IMR-90 (cell line): Measurements from ENCODE around the gene AMTN. TPM values are rescaled to one million over a fixed set of nuclear protein-coding genes. Genes with fewer than 3 reads are reported as not detected.

ENCODE experiments used
- ATAC-seq: fragments of 200-7000 bp; cut with Tn5 transposase; 2 replicates; pipeline ENCODE4 v1.9.1; 2020; ENCODE audit warnings: low read depth, mild to moderate bottlenecking, moderate library complexity
- BruUV-seq: library from RNA; stranded (reverse); fragments of 400-500 nt; replicated peaks from 2 replicates; lab custom pipeline; 2021; lab: Mats Ljungman, UMichigan
- CTCF ChIA-PET: fragments of 300-600 bp; formaldehyde crosslinking; extraction: SDS; loops from one replicate; lab custom pipeline; 2021; ENCODE audit warnings: antibody characterized with exemption; lab: Yijun Ruan, JAX
- POLR2A ChIA-PET: fragments of 300-600 bp; sonication (Branson Sonifier 250); formaldehyde crosslinking; loops from one replicate; lab custom pipeline; 2022; ENCODE audit warnings: antibody characterized with exemption; ENCODE audit not compliant: unreplicated experiment; lab: Charles Lee
- DNase-seq: peaks from one replicate; pipeline ENCODE4 v3.0.0; 2013
- H2AFZ ChIP-seq: replicated peaks from 2 replicates; pipeline ENCODE3; 2013; ENCODE audit warnings: low read length, mild to moderate bottlenecking; ENCODE audit not compliant: poor library complexity
- H2AK5ac ChIP-seq: 2 replicates; pipeline ENCODE4 v1.6.1; 2013; ENCODE audit warnings: low read depth, low read length, inconsistent platforms
- H2AK9ac ChIP-seq: replicated peaks from 2 replicates; pipeline ENCODE3; 2013; ENCODE audit warnings: mild to moderate bottlenecking, low read depth, low read length, moderate library complexity; ENCODE audit not compliant: poor library complexity
- H2BK120ac ChIP-seq: 2 replicates; pipeline ENCODE4 v1.6.1; 2013; ENCODE audit warnings: low read depth, low read length, inconsistent platforms
- H2BK15ac ChIP-seq: 3 replicates; pipeline ENCODE4 v1.6.1; 2013; ENCODE audit warnings: low read depth, low read length, inconsistent platforms
- H2BK20ac ChIP-seq: 2 replicates; pipeline ENCODE4 v1.6.1; 2013; ENCODE audit warnings: low read depth, mild to moderate bottlenecking, inconsistent platforms, low read length, moderate library complexity
- H2BK5ac ChIP-seq: 2 replicates; pipeline ENCODE4 v1.6.1; 2013; ENCODE audit warnings: mild to moderate bottlenecking, low read depth, low read length, inconsistent platforms; ENCODE audit not compliant: poor library complexity, severe bottlenecking
- H3K14ac ChIP-seq: replicated peaks from 2 replicates; pipeline ENCODE4 v1.6.1; 2013; ENCODE audit warnings: low read depth, low read length, inconsistent platforms
- H3K18ac ChIP-seq: 2 replicates; pipeline ENCODE4 v1.6.1; 2013; ENCODE audit warnings: low read depth, low read length, control low read depth
- H3K23ac ChIP-seq: 2 replicates; pipeline ENCODE4 v1.6.1; 2013; ENCODE audit warnings: low read depth, low read length, inconsistent platforms
- H3K27ac ChIP-seq: 2 replicates; pipeline ENCODE4 v1.5.1; 2013; ENCODE audit warnings: mild to moderate bottlenecking, control low read depth, low read length; ENCODE audit not compliant: insufficient read depth
- H3K27me3 ChIP-seq: 2 replicates; pipeline ENCODE4 v1.6.1; 2013; ENCODE audit warnings: low read length; ENCODE audit not compliant: control insufficient read depth, insufficient read depth
- H3K36me3 ChIP-seq: 2 replicates; pipeline ENCODE4 v1.6.1; 2013; ENCODE audit warnings: low read length, mixed read lengths; ENCODE audit not compliant: control insufficient read depth, insufficient read depth
- H3K4ac ChIP-seq: 2 replicates; pipeline ENCODE4 v1.6.1; 2013; ENCODE audit warnings: low read depth, low read length, inconsistent platforms
- H3K4me1 ChIP-seq: 2 replicates; pipeline ENCODE4 v1.6.1; 2013; ENCODE audit warnings: low read length, mixed read lengths; ENCODE audit not compliant: control insufficient read depth, insufficient read depth
- H3K4me2 ChIP-seq: 2 replicates; pipeline ENCODE4 v1.6.1; 2013; ENCODE audit warnings: low read depth, mild to moderate bottlenecking, control low read depth, low read length, moderate library complexity
- H3K4me3 ChIP-seq: 2 replicates; pipeline ENCODE4 v1.5.1; 2013; ENCODE audit warnings: low read depth, mild to moderate bottlenecking, control low read depth, low read length, moderate library complexity; ENCODE audit not compliant: insufficient read depth
- H3K56ac ChIP-seq: 2 replicates; pipeline ENCODE4 v1.6.1; 2013; ENCODE audit warnings: low read length, inconsistent platforms; ENCODE audit not compliant: insufficient read depth; ENCODE audit errors: extremely low read depth
- H3K79me1 ChIP-seq, 2 experiments: 2 replicates each; pipeline ENCODE4 v1.6.1; 2013; ENCODE audit warnings: low read length in 2 of 2, inconsistent platforms in 1 of 2, low read depth in 1 of 2
- H3K9ac ChIP-seq: 2 replicates; pipeline ENCODE4 v1.6.1; 2013; ENCODE audit warnings: low read depth, low read length, control low read depth
- H3K9me1 ChIP-seq: 2 replicates; pipeline ENCODE4 v1.6.1; 2013; ENCODE audit warnings: low read length, inconsistent platforms; ENCODE audit not compliant: insufficient read depth
- H3K9me3 ChIP-seq: 2 replicates; pipeline ENCODE4 v1.6.1; 2013; ENCODE audit warnings: low read length; ENCODE audit not compliant: control insufficient read depth, insufficient read depth
- H4K20me1 ChIP-seq: 2 replicates; pipeline ENCODE4 v1.6.1; 2013; ENCODE audit warnings: low read length, inconsistent platforms; ENCODE audit not compliant: insufficient read depth
- H4K5ac ChIP-seq: 2 replicates; pipeline ENCODE4 v1.6.1; 2013; ENCODE audit warnings: mild to moderate bottlenecking, low read depth, low read length, control low read depth
- H4K8ac ChIP-seq, 2 experiments: 2 replicates each; pipeline ENCODE4 v1.6.1; 2013; ENCODE audit warnings: low read depth in 2 of 2, low read length in 2 of 2, control low read depth in 1 of 2, inconsistent platforms in 1 of 2
- H4K91ac ChIP-seq: 2 replicates; pipeline ENCODE4 v1.6.1; 2013; ENCODE audit warnings: low read depth, low read length, inconsistent platforms; ENCODE audit not compliant: insufficient read depth
- BHLHE40 ChIP-seq: fragments of 150-350 bp; IDR thresholded peaks from 2 replicates; pipeline ENCODE4 v1.6.1; 2016; ENCODE audit warnings: mild to moderate bottlenecking, low read depth, low read length
- CEBPB ChIP-seq: IDR thresholded peaks from 2 replicates; pipeline ENCODE4 v1.6.1; 2012; ENCODE audit warnings: low read depth, low read length, improper control_type of control experiment
- CHD1 ChIP-seq: IDR thresholded peaks from 2 replicates; pipeline ENCODE4 v1.6.1; 2012; ENCODE audit warnings: low read depth, low read length, improper control_type of control experiment
- CTCF ChIP-seq: conservative IDR thresholded peaks from 2 replicates; pipeline ENCODE4 v1.5.1; 2012; ENCODE audit warnings: mild to moderate bottlenecking, low read depth, low read length, improper control_type of control experiment
- ELK1 ChIP-seq: fragments of 150-350 bp; IDR thresholded peaks from 2 replicates; pipeline ENCODE4 v1.6.1; 2016; ENCODE audit warnings: low read depth, mild to moderate bottlenecking, low read length, moderate library complexity, borderline replicate concordance
- FOS ChIP-seq: fragments of 150-350 bp; IDR thresholded peaks from 2 replicates; pipeline ENCODE4 v1.6.1; 2016; ENCODE audit warnings: low read depth, low read length
- MAFK ChIP-seq: IDR thresholded peaks from 2 replicates; pipeline ENCODE4 v1.6.1; 2012; ENCODE audit warnings: low read depth, low read length, improper control_type of control experiment
- MAZ ChIP-seq: IDR thresholded peaks from 2 replicates; pipeline ENCODE4 v1.6.1; 2012; ENCODE audit warnings: low read depth, mild to moderate bottlenecking, low read length, improper control_type of control experiment, moderate library complexity, borderline replicate concordance
- MXI1 ChIP-seq: IDR thresholded peaks from 2 replicates; pipeline ENCODE4 v1.6.1; 2012; ENCODE audit warnings: low read depth, mild to moderate bottlenecking, low read length, moderate library complexity, borderline replicate concordance
- NFE2L2 ChIP-seq: fragments of 150-350 bp; IDR thresholded peaks from 2 replicates; pipeline ENCODE4 v1.6.1; 2016; ENCODE audit warnings: low read depth, mild to moderate bottlenecking, low read length
- POLR2A ChIP-seq: IDR thresholded peaks from 2 replicates; pipeline ENCODE4 v1.6.1; 2012; ENCODE audit warnings: mild to moderate bottlenecking, low read depth, low read length
- RAD21 ChIP-seq: IDR thresholded peaks from 2 replicates; pipeline ENCODE4 v1.6.1; 2012; ENCODE audit warnings: low read length, improper control_type of control experiment
- RCOR1 ChIP-seq: IDR thresholded peaks from 2 replicates; pipeline ENCODE4 v1.6.1; 2012; ENCODE audit warnings: mild to moderate bottlenecking, low read length, improper control_type of control experiment; ENCODE audit not compliant: insufficient replicate concordance
- RFX5 ChIP-seq: IDR thresholded peaks from 2 replicates; pipeline ENCODE4 v1.8.0; 2012; ENCODE audit warnings: low read depth, mild to moderate bottlenecking, low read length, moderate library complexity
- SMC3 ChIP-seq: fragments of 150-350 bp; IDR thresholded peaks from 2 replicates; pipeline ENCODE4 v1.6.1; 2016; ENCODE audit warnings: low read depth, mild to moderate bottlenecking, antibody characterized with exemption, low read length, moderate library complexity
- USF2 ChIP-seq: fragments of 150-350 bp; IDR thresholded peaks from 2 replicates; pipeline ENCODE4 v1.6.1; 2017; ENCODE audit warnings: mild to moderate bottlenecking, antibody characterized with exemption, low read length, low read depth
- WGBS, 2 experiments: methylation state at CpG; one replicate each; pipeline versions ENCODE4 v1.1.5 to v1.1.7; 2013; ENCODE audit warnings: missing lambda C conversion rate in 2 of 2; ENCODE audit not compliant: insufficient read length in 1 of 2; ENCODE audit errors: extremely low coverage in 2 of 2; 5-methylcytosine and 5-hydroxymethylcytosine counted together
- dilution Hi-C: fragments of 300-500 bp; cut with HindIII; formaldehyde crosslinking; loops from one replicate; pipeline ENCODE4 v1.14.3; 2018; ENCODE audit warnings: low sequenced_read_pairs; ENCODE audit not compliant: unreplicated experiment
- in situ Hi-C: fragments of 300-500 bp; cut with MboI; formaldehyde crosslinking; loops from 3 replicates; pipeline ENCODE4 v1.14.3; 2019; ENCODE audit warnings: low sequenced_read_pairs, inconsistent platforms, mixed read lengths
- intact Hi-C: fragments of 100-400 bp; cut with micrococcal nuclease; formaldehyde crosslinking; loops from 2 replicates; pipeline ENCODE4 v1.10.0; 2022
- polyA plus RNA-seq, 3 experiments: library from polyadenylated mRNA; depleted of rRNA; stranded (reverse); fragments of >200 nt; gene quantifications; 2 replicates each; pipeline ENCODE4 v1.2.3, GENCODE V29; 2012; ENCODE audit warnings: low replicate concordance in 1 of 3
- total RNA-seq: library from RNA; depleted of rRNA; stranded (reverse); fragments of >200 nt; gene quantifications from 2 replicates; pipeline ENCODE4 v1.2.3, GENCODE V29; 2012

AMTN gene
- total and polyA plus RNA-seq, 2 of the 4 experiments (the other 2 are of a cell fraction) = not detected

- H2AK9ac ChIP-seq = no peak overlapping the region
- no peaks in the 10 kb centered on the region for H3K4me1 ChIP-seq
- H3K23ac ChIP-seq = no peak overlapping the region
- ChIA-PET CTCF (interaction anchor here (0.8 kb wide), 1 partner anchor 17 kb away, joined by 3 read pairs; no protein-coding TSS in a partner anchor), POLR2A (no interaction called here)
- no peak overlapping the region for H2BK20ac ChIP-seq
- H4K5ac ChIP-seq = no peak overlapping the region
- no peaks in the 10 kb centered on the region for H4K20me1 ChIP-seq
- no peak overlapping the region for H3K4me3 ChIP-seq
- H3K9me1 ChIP-seq = no peaks in the 10 kb centered on the region
- no TSS peak for BruUV-seq
- no peak overlapping the region for H3K4ac ChIP-seq
- intact Hi-C loops (no loop called here), dilution Hi-C loops (no loop called here), in situ Hi-C loops (no loop called here)
- H2AFZ ChIP-seq = no peak overlapping the region
- ATAC-seq (no peak), DNase-seq (no peak)
- WGBS, 2 experiments = 0% methylated on average over 1 of the region's 6 CpGs; no CpG with 5 or more reads in 1 of the 2 experiments
- no peak overlapping the region for H4K91ac ChIP-seq
- H3K9ac ChIP-seq = no peak overlapping the region
- no peak overlapping the region for H2AK5ac ChIP-seq
- no peak overlapping the region for H3K18ac ChIP-seq
- TF ChIP-seq CEBPB = no peak
- TF ChIP-seq BHLHE40 = no peak
- no peak for TF ChIP-seq POLR2A
- TF ChIP-seq USF2 = no peak
- TF ChIP-seq FOS = no peak
- TF ChIP-seq RFX5 = no peak
- no peak for TF ChIP-seq CTCF
- TF ChIP-seq RCOR1 = no peak
- no peak for TF ChIP-seq MAFK
- TF ChIP-seq MAZ = no peak
- no peak for TF ChIP-seq RAD21
- no peak for TF ChIP-seq MXI1
- no peak for TF ChIP-seq CHD1
- TF ChIP-seq ELK1 = no peak
- no peak for TF ChIP-seq SMC3
- no peak for TF ChIP-seq NFE2L2
- no peak overlapping the region for H2BK15ac ChIP-seq
- no peak overlapping the region for H3K27ac ChIP-seq
- H3K79me1 ChIP-seq = no peaks in the 10 kb centered on the region
- H2BK120ac ChIP-seq = no peak overlapping the region
- H3K9me3 ChIP-seq = no peaks in the 10 kb centered on the region
- H2BK5ac ChIP-seq = no peak overlapping the region
- H4K8ac ChIP-seq = no peak overlapping the region
- no peaks in the 10 kb centered on the region for H3K36me3 ChIP-seq
- no peak overlapping the region for H3K56ac ChIP-seq
- H3K27me3 ChIP-seq = no peaks in the 10 kb centered on the region; the same call in 1 of the 2 replicates
- H3K14ac ChIP-seq = no peak overlapping the region
- H3K4me2 ChIP-seq = no peak overlapping the region
These were observed 59.0 kb downstream of the AMTN start for GRCh38 chr4:70577220-70577927.
